GM18909 (cell line): Measurements from ENCODE around the gene MLC1.

Experiments
- ATAC-seq: cut with Tn5 transposase; IDR thresholded peaks from one replicate; pipeline ENCODE4 v1.9.1; 2021; ENCODE audit warnings: mild to moderate bottlenecking; ENCODE audit not compliant: unreplicated experiment, poor library complexity

The MLC1 gene

GRCh38 chr22:50022171-50022819, 62.9 kb downstream of the MLC1 start:
- no peak for ATAC-seq

GRCh38 chr22:50020606-50021005, 64.6 kb downstream of the MLC1 start:
- no peak for ATAC-seq

- ATAC-seq, result no peak
Observed at GRCh38 chr22:50019316-50019715, 65.9 kb downstream of the MLC1 start.

- ATAC-seq, result no peak
Observed at GRCh38 chr22:50018608-50019285, 66.5 kb downstream of the MLC1 start.

GRCh38 chr22:50017701-50018224, 67.5 kb downstream of the MLC1 start:
- ATAC-seq, result no peak

GRCh38 chr22:50016988-50017700, 68.1 kb downstream of the MLC1 start:
- ATAC-seq, result no peak

GRCh38 chr22:50016308-50016987, 68.8 kb downstream of the MLC1 start:
- ATAC-seq, result no peak

GRCh38 chr22:50015451-50016307, 69.5 kb downstream of the MLC1 start:
- no peak for ATAC-seq

GRCh38 chr22:50014655-50015401, 70.4 kb downstream of the MLC1 start:
- no peak for ATAC-seq

- no peak for ATAC-seq
Observed at GRCh38 chr22:50014053-50014501, 71.1 kb downstream of the MLC1 start.

- ATAC-seq, result no peak
Observed at GRCh38 chr22:50012211-50013181, 72.7 kb downstream of the MLC1 start, which contains the start of gene IL17REL. Gene IL17REL, minus strand, starts transcription at chr22:50012765. Its CDS starts 119 bp downstream, at chr22:50012646.

- no peak for ATAC-seq
Observed at GRCh38 chr22:50011447-50012210, 73.6 kb downstream of the MLC1 start.

GRCh38 chr22:50010676-50011446, 74.4 kb downstream of the MLC1 start:
- ATAC-seq, result no peak

- ATAC-seq, result no peak
Observed at GRCh38 chr22:50009765-50010675, 75.2 kb downstream of the MLC1 start.
